ENCODE data around the gene TOX3. TPM values are rescaled to one million over a fixed set of nuclear protein-coding genes. Genes with fewer than 3 reads are reported as not detected.

TOX3 gene
- total RNA-seq, 1 donor from 2014 or later = 48.1 TPM

DNA sequence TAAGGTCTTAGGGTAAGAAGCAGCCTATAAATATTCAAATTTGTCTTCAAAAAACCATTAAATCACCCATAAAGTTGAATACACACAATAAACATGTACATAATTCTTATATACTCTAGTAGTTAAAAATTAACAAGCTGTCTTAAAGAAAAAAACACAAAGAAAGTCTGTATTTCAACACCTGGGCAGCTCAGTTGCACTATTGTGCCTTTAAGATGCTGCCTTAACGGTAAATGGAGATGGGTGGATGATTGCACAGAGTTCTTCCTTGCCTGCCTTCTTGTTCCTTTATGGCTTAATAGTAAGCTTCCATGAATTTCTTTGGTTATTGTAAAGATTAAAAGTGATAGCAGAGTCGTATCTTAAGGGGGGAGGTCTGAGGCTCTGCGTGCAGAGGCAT lies 105.1 kb downstream of the TOX3 start:
- H3K4me1 Mint-ChIP-seq = peaks cover 28% of the 10 kb centered on the region
- H3K27ac Mint-ChIP-seq = no peak overlapping the region
- Histone ChIP-seq H3K9ac (no peak overlapping the region), H3K36me3 (peaks cover 61% of the 10 kb centered on the region), H2AFZ (replicated peaks) (no peak overlapping the region), H3K27ac (no peak overlapping the region), H3K27me3 (no peaks in the 10 kb centered on the region), H3F3A (ENCODE audit: low read depth) (peaks cover 32% of the 10 kb centered on the region), H3K4me1 (peaks cover 10% of the 10 kb centered on the region), H3K4me2 (no peak overlapping the region), H3K79me2 (ENCODE audit: low read depth) (peaks cover 28% of the 10 kb centered on the region), H4K20me1 (ENCODE audit: low read depth) (peaks cover 10% of the 10 kb centered on the region), H3K4me3 (no peak overlapping the region), H3K9me3 (ENCODE audit: low read depth) (no peaks in the 10 kb centered on the region)
- H3K9me3 Mint-ChIP-seq = peaks cover 4% of the 10 kb centered on the region
- TF ChIP-seq EZH2phosphoT487 (IDR thresholded peaks at IDR 0.05) (no peak), EZH2 (IDR thresholded peaks at IDR 0.05) (no peak)
- TF ChIP-seq, protein P1, sequence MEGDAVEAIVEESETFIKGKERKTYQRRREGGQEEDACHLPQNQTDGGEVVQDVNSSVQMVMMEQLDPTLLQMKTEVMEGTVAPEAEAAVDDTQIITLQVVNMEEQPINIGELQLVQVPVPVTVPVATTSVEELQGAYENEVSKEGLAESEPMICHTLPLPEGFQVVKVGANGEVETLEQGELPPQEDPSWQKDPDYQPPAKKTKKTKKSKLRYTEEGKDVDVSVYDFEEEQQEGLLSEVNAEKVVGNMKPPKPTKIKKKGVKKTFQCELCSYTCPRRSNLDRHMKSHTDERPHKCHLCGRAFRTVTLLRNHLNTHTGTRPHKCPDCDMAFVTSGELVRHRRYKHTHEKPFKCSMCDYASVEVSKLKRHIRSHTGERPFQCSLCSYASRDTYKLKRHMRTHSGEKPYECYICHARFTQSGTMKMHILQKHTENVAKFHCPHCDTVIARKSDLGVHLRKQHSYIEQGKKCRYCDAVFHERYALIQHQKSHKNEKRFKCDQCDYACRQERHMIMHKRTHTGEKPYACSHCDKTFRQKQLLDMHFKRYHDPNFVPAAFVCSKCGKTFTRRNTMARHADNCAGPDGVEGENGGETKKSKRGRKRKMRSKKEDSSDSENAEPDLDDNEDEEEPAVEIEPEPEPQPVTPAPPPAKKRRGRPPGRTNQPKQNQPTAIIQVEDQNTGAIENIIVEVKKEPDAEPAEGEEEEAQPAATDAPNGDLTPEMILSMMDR (IDR thresholded peaks at IDR 0.05) = no peak
- DNase-seq (ENCODE audit: low spot score) = no peak
- H3K36me3 Mint-ChIP-seq = peaks cover 34% of the 10 kb centered on the region
- H3K27me3 Mint-ChIP-seq (ENCODE audit: insufficient read depth, low read depth) = no peaks in the 10 kb centered on the region
- no peak overlapping the region for H3K4me3 Mint-ChIP-seq

DNA sequence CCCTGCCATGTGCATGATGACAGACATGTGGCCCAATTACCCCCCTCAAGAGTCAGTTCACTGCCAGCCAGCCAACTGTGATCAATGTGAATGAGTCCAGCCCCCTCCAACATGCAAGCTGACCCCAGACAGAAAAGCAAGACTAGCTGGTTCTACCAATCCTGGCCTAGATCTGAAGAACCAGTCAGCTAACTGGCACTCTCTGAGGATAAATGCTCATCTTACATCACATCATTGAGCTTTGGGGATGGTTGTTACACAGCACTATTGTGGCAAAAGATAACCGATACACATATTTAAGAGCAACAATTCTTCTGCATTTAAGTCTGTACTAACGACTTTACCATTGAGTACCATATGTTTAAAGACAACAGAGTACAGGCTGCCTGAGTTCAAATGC lies 106.7 kb downstream of the TOX3 start:
- H3K27ac Mint-ChIP-seq = no peak overlapping the region
- Histone ChIP-seq H3K36me3 (peaks cover 48% of the 10 kb centered on the region), H3K79me2 (ENCODE audit: low read depth) (peaks cover 13% of the 10 kb centered on the region), H4K20me1 (ENCODE audit: low read depth) (peaks cover 6% of the 10 kb centered on the region), H3K9ac (no peak overlapping the region), H3K4me3 (no peak overlapping the region), H3K27ac (no peak overlapping the region), H3F3A (ENCODE audit: low read depth) (peaks cover 38% of the 10 kb centered on the region), H2AFZ (replicated peaks) (no peak overlapping the region), H3K4me2 (no peak overlapping the region), H3K4me1 (peaks cover 6% of the 10 kb centered on the region), H3K27me3 (no peaks in the 10 kb centered on the region), H3K9me3 (ENCODE audit: low read depth) (no peaks in the 10 kb centered on the region)
- H3K9me3 Mint-ChIP-seq = peaks cover 4% of the 10 kb centered on the region
- H3K36me3 Mint-ChIP-seq = peaks cover 34% of the 10 kb centered on the region
- TF ChIP-seq, protein P1 (IDR thresholded peaks at IDR 0.05) = no peak
- TF ChIP-seq EZH2 (IDR thresholded peaks at IDR 0.05) (no peak), EZH2phosphoT487 (IDR thresholded peaks at IDR 0.05) (no peak)
- H3K27me3 Mint-ChIP-seq (ENCODE audit: insufficient read depth, low read depth) = no peaks in the 10 kb centered on the region
- DNase-seq (ENCODE audit: low spot score) = no peak
- H3K4me1 Mint-ChIP-seq = peaks cover 25% of the 10 kb centered on the region
- H3K4me3 Mint-ChIP-seq = no peak overlapping the region

DNA sequence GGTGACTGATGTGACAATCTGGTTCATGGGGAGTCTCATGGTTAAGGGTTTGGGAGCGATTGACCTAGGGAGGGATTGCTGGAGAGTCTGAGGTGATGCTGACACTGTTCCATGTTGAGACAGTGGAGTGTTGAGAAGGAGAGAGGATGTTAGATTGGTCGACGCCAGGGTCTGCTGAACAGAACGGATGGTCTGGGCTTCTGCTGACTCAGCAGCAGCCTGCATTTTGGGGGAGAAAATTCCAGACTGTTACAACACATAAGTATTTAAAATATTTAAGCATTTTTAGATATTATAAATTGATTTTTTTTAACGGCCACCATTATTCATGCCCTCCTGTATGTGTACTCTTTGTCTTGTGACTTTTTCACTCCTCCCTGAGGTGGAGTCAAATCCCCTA lies 107.2 kb downstream of the TOX3 start:
- Mint-ChIP-seq H3K9me3 (peaks cover 4% of the 10 kb centered on the region), H3K4me1 (peaks cover 24% of the 10 kb centered on the region), H3K27ac (no peak overlapping the region), H3K4me3 (no peak overlapping the region), H3K36me3 (peaks cover 34% of the 10 kb centered on the region), H3K27me3 (ENCODE audit: insufficient read depth, low read depth) (no peaks in the 10 kb centered on the region)
- Histone ChIP-seq H3K27me3 (no peaks in the 10 kb centered on the region), H3K9me3 (ENCODE audit: low read depth) (no peaks in the 10 kb centered on the region), H3K36me3 (peaks cover 43% of the 10 kb centered on the region), H3K4me1 (peaks cover 6% of the 10 kb centered on the region), H3K27ac (no peak overlapping the region), H3K4me2 (no peak overlapping the region), H3K9ac (no peak overlapping the region), H3K4me3 (no peak overlapping the region), H3K79me2 (ENCODE audit: low read depth) (peaks cover 8% of the 10 kb centered on the region), H4K20me1 (ENCODE audit: low read depth) (peaks cover 7% of the 10 kb centered on the region), H2AFZ (replicated peaks) (no peak overlapping the region), H3F3A (ENCODE audit: low read depth) (peaks cover 38% of the 10 kb centered on the region)
- TF ChIP-seq EZH2 (IDR thresholded peaks at IDR 0.05) = no peak
- no peak for TF ChIP-seq EZH2phosphoT487 (IDR thresholded peaks at IDR 0.05)
- TF ChIP-seq, protein P1 (IDR thresholded peaks at IDR 0.05) = no peak
- DNase-seq (ENCODE audit: low spot score) = no peak

Data from neural progenitor cell (in vitro differentiated cells).